MCF 10A (cell line): ENCODE data around the gene SERPINC1. TPM values are rescaled to one million over a fixed set of nuclear protein-coding genes. Genes with fewer than 3 reads are reported as not detected.

Source experiments
- BruUV-seq: library from RNA; stranded (reverse); fragments of 400-500 nt; replicated peaks from 2 replicates; lab custom pipeline; 2021; lab: Mats Ljungman, UMichigan
- CTCF ChIA-PET: fragments of 300-600 bp; sonication (Branson Sonifier 250); formaldehyde crosslinking; extraction: SDS; loops from one replicate; lab custom pipeline; 2021; ENCODE audit warnings: antibody characterized with exemption, inconsistent platforms; lab: Yijun Ruan, JAX
- POLR2A ChIA-PET: fragments of 300-600, 350-650 bp; sonication (Branson Sonifier 250); formaldehyde crosslinking; extraction: SDS; loops from one replicate; lab custom pipeline; 2020; ENCODE audit warnings: antibody characterized with exemption, inconsistent platforms; lab: Yijun Ruan, JAX
- DNase-seq: peaks from one replicate; pipeline ENCODE4 v3.0.0-alpha.2; 2018; ENCODE audit not compliant: unreplicated experiment
- H3K27ac Mint-ChIP-seq: one replicate; pipeline ENCODE4 v1.8.0; 2022; ENCODE audit warnings: mild to moderate bottlenecking, low read depth, mixed read lengths; ENCODE audit not compliant: unreplicated experiment
- H3K27me3 Mint-ChIP-seq: one replicate; pipeline ENCODE4 v1.8.0; 2022; ENCODE audit warnings: mixed read lengths; ENCODE audit not compliant: insufficient read depth, unreplicated experiment
- H3K36me3 Mint-ChIP-seq: one replicate; pipeline ENCODE4 v1.8.0; 2022; ENCODE audit warnings: mild to moderate bottlenecking, moderate library complexity, mixed read lengths; ENCODE audit not compliant: insufficient read depth, unreplicated experiment
- H3K4me1 Mint-ChIP-seq: one replicate; pipeline ENCODE4 v1.8.0; 2022; ENCODE audit warnings: mixed read lengths; ENCODE audit not compliant: insufficient read depth, unreplicated experiment
- H3K4me3 Mint-ChIP-seq: one replicate; pipeline ENCODE4 v1.8.0; 2022; ENCODE audit warnings: mild to moderate bottlenecking, moderate library complexity, mixed read lengths; ENCODE audit not compliant: unreplicated experiment
- H3K9me3 Mint-ChIP-seq: one replicate; pipeline ENCODE4 v1.8.0; 2022; ENCODE audit warnings: mixed read lengths; ENCODE audit not compliant: unreplicated experiment
- CTCF ChIP-seq: fragments of 200-600 bp; IDR thresholded peaks from one replicate; pipeline ENCODE4 v1.8.0; 2022; ENCODE audit warnings: antibody characterized with exemption, mild to moderate bottlenecking; ENCODE audit not compliant: unreplicated experiment
- intact Hi-C: fragments of 100-400 bp; cut with micrococcal nuclease; formaldehyde crosslinking; loops from 2 replicates; pipeline ENCODE4 v1.14.1; 2022
- total RNA-seq: library from RNA; stranded (reverse); gene quantifications from 2 replicates; pipeline ENCODE4 v1.2.3, GENCODE V29; 2022

SERPINC1 gene
- total RNA-seq, 1 experiment from 2014 or later: not detected

- intact Hi-C loops: no loop called here
- BruUV-seq: no TSS peak
- no peaks in the 10 kb centered on the region for H3K9me3 Mint-ChIP-seq
- H3K4me3 Mint-ChIP-seq: no peak overlapping the region
- no peak overlapping the region for H3K27ac Mint-ChIP-seq
- H3K27me3 Mint-ChIP-seq: no peaks in the 10 kb centered on the region
- no peak for DNase-seq
- H3K4me1 Mint-ChIP-seq: peaks cover 43% of the 10 kb centered on the region
- ChIA-PET POLR2A (interaction anchor here (0.6 to 7.7 kb wide), 13 partner anchors 10 to 1130 kb away, joined by 3 to 118 read pairs (median 19); partner anchors contain the start of genes CACYBP, CENPL, DARS2 and PRDX6), CTCF (interaction anchor here (0.6 to 1.4 kb wide), 4 partner anchors 34 to 52 kb away, joined by 3 to 6 read pairs (median 4); no protein-coding TSS in a partner anchor)
- no peak for TF ChIP-seq CTCF
- peaks cover 67% of the 10 kb centered on the region for H3K36me3 Mint-ChIP-seq
Measured at GRCh38 chr1:173870252-173871075, 46.7 kb downstream of the SERPINC1 start.

GRCh38 chr1:173869021-173869359 lies 48.1 kb downstream of the SERPINC1 start:
- Mint-ChIP-seq H3K4me3 (peak overlapping the region; percentile 94), H3K27me3 (no peaks in the 10 kb centered on the region), H3K36me3 (peaks cover 72% of the 10 kb centered on the region), H3K9me3 (no peaks in the 10 kb centered on the region), H3K27ac (peak overlapping the region; percentile 96), H3K4me1 (peaks cover 58% of the 10 kb centered on the region)
- intact Hi-C loops: loop anchor here (2.0 to 5.0 kb wide), 5 partner anchors 78 to 348 kb away; partner anchors contain the start of gene RABGAP1L
- BruUV-seq: TSS peak; percentile 38
- ChIA-PET CTCF (interaction anchor here (0.6 to 1.8 kb wide), 12 partner anchors 11 to 1127 kb away, joined by 3 to 8 read pairs (median 4); no protein-coding TSS in a partner anchor), POLR2A (interaction anchor here (0.6 to 7.7 kb wide), 50 partner anchors 9 to 1280 kb away, joined by 3 to 118 read pairs (median 6); partner anchors contain the start of genes CACYBP, CENPL, DARS2 and KLHL20)
- DNase-seq: no peak
- TF ChIP-seq CTCF: no peak

- ChIA-PET CTCF (interaction anchor here (0.6 to 1.8 kb wide), 11 partner anchors 12 to 1546 kb away, joined by 3 to 8 read pairs (median 4); no protein-coding TSS in a partner anchor), POLR2A (interaction anchor here (0.6 to 7.7 kb wide), 80 partner anchors 8 to 1526 kb away, joined by 3 to 118 read pairs (median 4); partner anchors contain the start of genes CACYBP, CENPL, DARS2 and KLHL20)
- no peaks in the 10 kb centered on the region for H3K9me3 Mint-ChIP-seq
- H3K4me1 Mint-ChIP-seq: peaks cover 59% of the 10 kb centered on the region
- H3K27me3 Mint-ChIP-seq: no peaks in the 10 kb centered on the region
- H3K36me3 Mint-ChIP-seq: peaks cover 73% of the 10 kb centered on the region
- BruUV-seq: no TSS peak
- no peak for TF ChIP-seq CTCF
- peak within 1 kb of the TSS; percentile 96 for H3K27ac Mint-ChIP-seq
- peak within 1 kb of the TSS; percentile 94 for H3K4me3 Mint-ChIP-seq
- intact Hi-C loops: loop anchor here (1.0 to 5.0 kb wide), 6 partner anchors 79 to 438 kb away; partner anchors contain the start of gene RABGAP1L
- DNase-seq: peak; percentile 95
Measured at GRCh38 chr1:173868266-173869020, 48.7 kb downstream of the SERPINC1 start, which contains the start of gene ZBTB37. ZBTB37 (plus strand) TSS chr1:173868380; CDS start chr1:173870226, 1,846 bp downstream.
